Left lung (tissue), 10 donors: ENCODE measurements around the gene GBX1. TPM values are rescaled to one million over a fixed set of nuclear protein-coding genes. Genes with fewer than 3 reads are reported as not detected.

Experiments used
- ATAC-seq: fragments of 200-7000 bp; cut with Tn5 transposase; one replicate; pipeline ENCODE4 v1.9.1; 2020; ENCODE audit warnings: moderate library complexity
- DNase-seq, 4 donors: peaks; one replicate each; pipeline ENCODE4 v3.0.0-alpha.2; 2013 to 2020
- H3K27ac ChIP-seq, 2 donors: fragments of 200-600 bp; sonication (generic) in 1 of 2; one replicate each; pipeline versions ENCODE4 v1.5.0 to v1.8.0; 2020 to 2021
- H3K27me3 ChIP-seq, 2 donors: fragments of 200-600 bp; sonication (generic) in 1 of 2; one replicate each; pipeline versions ENCODE4 v1.5.0 to v1.8.0; 2020 to 2021
- H3K36me3 ChIP-seq, 2 donors: fragments of 200-600 bp; sonication (generic) in 1 of 2; one replicate each; pipeline versions ENCODE4 v1.5.0 to v1.8.0; 2020 to 2021
- H3K4me1 ChIP-seq, 2 donors: fragments of 200-600 bp; one replicate each; pipeline ENCODE4 v1.8.0; 2021
- H3K4me3 ChIP-seq, 2 donors: fragments of 200-600 bp; sonication (generic) in 1 of 2; one replicate each; pipeline versions ENCODE4 v1.5.0 to v1.8.0; 2020 to 2021; ENCODE audit warnings: mild to moderate bottlenecking in 1 of 2
- H3K9me3 ChIP-seq, 2 donors: fragments of 200-600 bp; sonication (generic) in 1 of 2; one replicate each; pipeline versions ENCODE4 v1.5.0 to v1.8.0; 2020 to 2021
- intact Hi-C, 2 donors: fragments of 100-400 bp; cut with DNase I; formaldehyde crosslinking; loops; one replicate each; pipeline versions ENCODE4 v1.11.2 to v1.14.2; 2022
- polyA plus RNA-seq, 6 donors: library from polyadenylated mRNA; unstranded; fragments of 120-200 nt; gene quantifications; one replicate each; pipeline ENCODE4 v1.2.1, GENCODE V29; 2013; ENCODE audit not compliant: insufficient read length in 6 of 6
- total RNA-seq, 2 donors: library from RNA; stranded (reverse); fragmentation: NEBNext Ultra II Directional; extraction: Animal tissue kit (Norgen Biotek cat#: 25700); gene quantifications; one replicate each; pipeline ENCODE4 v1.2.1, GENCODE V29; 2021
- TF ChIP-seq, protein P1 (sequence below), 2 donors: fragments of 200-600 bp; sonication (generic) in 1 of 2; IDR thresholded peaks; one replicate each; pipeline versions ENCODE4 v1.5.0 to v1.8.0; 2021; ENCODE audit warnings: antibody characterized with exemption in 2 of 2
- donor health status: DM: no; HTN: yes; CAD: no.
- donor health status: DM: no; HTN: no; CAD: no.

GBX1 gene
- total and polyA plus RNA-seq, 8 donors: 0.24 to 0.42 (median 0.28) TPM; not detected in 5

DNA sequence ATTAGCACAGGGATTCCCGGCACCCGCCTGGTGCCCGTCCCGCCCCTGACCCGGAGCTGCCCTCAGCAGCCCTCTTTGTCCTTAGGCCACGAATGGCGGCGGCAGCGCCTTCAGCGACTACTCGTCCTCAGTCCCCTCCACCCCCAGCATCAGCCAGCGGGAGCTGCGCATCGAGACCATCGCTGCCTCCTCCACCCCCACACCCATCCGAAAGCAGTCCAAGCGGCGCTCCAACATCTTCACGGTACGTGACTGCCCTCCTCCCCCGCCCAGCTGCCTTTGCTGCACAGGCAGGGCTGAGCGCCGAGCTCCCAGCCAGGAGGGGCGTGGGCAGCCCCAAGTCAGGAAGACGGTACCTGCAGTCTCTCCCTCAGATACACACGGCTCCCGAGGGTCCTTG is 47.6 kb downstream of the GBX1 start:
- H3K36me3 ChIP-seq: peaks cover 0 to 83% of the 10 kb centered on the region in 2 donors
- no peaks in the 10 kb centered on the region for H3K9me3 ChIP-seq
- TF ChIP-seq, protein P1, sequence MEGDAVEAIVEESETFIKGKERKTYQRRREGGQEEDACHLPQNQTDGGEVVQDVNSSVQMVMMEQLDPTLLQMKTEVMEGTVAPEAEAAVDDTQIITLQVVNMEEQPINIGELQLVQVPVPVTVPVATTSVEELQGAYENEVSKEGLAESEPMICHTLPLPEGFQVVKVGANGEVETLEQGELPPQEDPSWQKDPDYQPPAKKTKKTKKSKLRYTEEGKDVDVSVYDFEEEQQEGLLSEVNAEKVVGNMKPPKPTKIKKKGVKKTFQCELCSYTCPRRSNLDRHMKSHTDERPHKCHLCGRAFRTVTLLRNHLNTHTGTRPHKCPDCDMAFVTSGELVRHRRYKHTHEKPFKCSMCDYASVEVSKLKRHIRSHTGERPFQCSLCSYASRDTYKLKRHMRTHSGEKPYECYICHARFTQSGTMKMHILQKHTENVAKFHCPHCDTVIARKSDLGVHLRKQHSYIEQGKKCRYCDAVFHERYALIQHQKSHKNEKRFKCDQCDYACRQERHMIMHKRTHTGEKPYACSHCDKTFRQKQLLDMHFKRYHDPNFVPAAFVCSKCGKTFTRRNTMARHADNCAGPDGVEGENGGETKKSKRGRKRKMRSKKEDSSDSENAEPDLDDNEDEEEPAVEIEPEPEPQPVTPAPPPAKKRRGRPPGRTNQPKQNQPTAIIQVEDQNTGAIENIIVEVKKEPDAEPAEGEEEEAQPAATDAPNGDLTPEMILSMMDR (IDR thresholded peaks at IDR 0.05): no peak
- no peak overlapping the region for H3K27ac ChIP-seq
- H3K4me1 ChIP-seq: peaks cover 0 to 18% of the 10 kb centered on the region in 2 donors
- H3K27me3 ChIP-seq: no peaks in the 10 kb centered on the region
- intact Hi-C loops: loop anchor here in 1 of 2 donors (5.0 to 10.0 kb wide), 2 partner anchors 182 to 225 kb away; no protein-coding TSS in a partner anchor
- peak in 1 of 4 donors; percentile 82 for DNase-seq
- no peak for ATAC-seq
- H3K4me3 ChIP-seq: no peak overlapping the region

- DNase-seq (peak in 1 of 4 donors; percentile 65), ATAC-seq (no peak)
- H3K27me3 ChIP-seq: peaks cover 0 to 5% of the 10 kb centered on the region in 2 donors
- TF ChIP-seq, protein P1 (IDR thresholded peaks at IDR 0.05): no peak
- peaks cover 0 to 74% of the 10 kb centered on the region in 2 donors for H3K36me3 ChIP-seq
- intact Hi-C loops: loop anchor here in 1 of 2 donors (10.0 kb wide), 1 partner anchor 224 kb away; no protein-coding TSS in a partner anchor
- no peaks in the 10 kb centered on the region for H3K9me3 ChIP-seq
- peaks cover 0 to 19% of the 10 kb centered on the region in 2 donors for H3K4me1 ChIP-seq
- H3K4me3 ChIP-seq: no peak overlapping the region
- no peak overlapping the region for H3K27ac ChIP-seq
Observed at GRCh38 chr7:151119055-151119415, 48.5 kb downstream of the GBX1 start.

DNA sequence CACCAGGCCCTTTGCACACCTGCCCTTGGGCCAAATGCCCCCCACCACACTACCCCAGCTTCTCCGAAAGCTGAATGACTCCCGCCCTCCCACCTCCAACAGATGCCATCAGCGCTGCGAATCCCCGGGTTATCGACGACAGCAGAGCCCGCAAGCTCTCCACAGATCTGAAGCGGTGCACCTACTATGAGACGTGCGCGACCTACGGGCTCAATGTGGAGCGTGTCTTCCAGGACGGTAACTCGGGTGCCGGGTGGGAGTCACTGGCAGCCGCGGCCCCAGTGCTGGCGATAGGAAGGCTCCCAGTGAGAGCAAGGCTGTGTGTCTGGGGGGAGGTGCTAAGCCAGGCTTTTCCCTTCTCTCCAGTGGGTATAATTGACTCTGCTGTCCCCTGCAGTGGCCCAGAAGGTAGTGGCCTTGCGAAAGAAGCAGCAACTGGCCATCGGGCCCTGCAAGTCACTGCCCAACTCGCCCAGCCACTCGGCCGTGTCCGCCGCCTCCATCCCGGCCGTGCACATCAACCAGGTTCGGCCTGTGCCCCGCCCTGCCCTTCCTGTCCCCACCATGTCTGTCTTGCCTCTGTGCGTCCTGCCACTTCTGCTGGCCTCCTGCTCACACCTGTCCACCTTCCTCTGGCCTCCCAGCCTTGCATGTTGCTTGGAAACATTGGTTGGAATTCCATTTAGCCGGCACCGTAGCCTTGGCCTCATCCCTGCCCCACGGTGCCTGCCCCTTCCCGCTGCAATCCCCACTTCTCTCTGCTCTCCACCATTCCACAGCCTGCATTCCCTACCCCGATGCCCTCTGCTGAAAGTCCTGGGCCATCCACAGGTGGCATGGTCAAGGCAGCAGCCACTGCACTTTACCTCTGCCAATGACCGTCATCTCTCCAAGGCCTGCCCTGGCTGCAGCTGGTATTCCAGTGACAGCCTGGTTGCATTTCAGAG is 49.1 kb downstream of the GBX1 start:
- Histone ChIP-seq H3K4me1 (peaks cover 0 to 21% of the 10 kb centered on the region in 2 donors), H3K9me3 (no peaks in the 10 kb centered on the region), H3K4me3 (no peak overlapping the region), H3K27ac (no peak overlapping the region), H3K27me3 (peaks cover 0 to 5% of the 10 kb centered on the region in 2 donors), H3K36me3 (peaks cover 0 to 68% of the 10 kb centered on the region in 2 donors)
- intact Hi-C loops: loop anchor here in 1 of 2 donors (10.0 kb wide), 1 partner anchor 224 kb away; no protein-coding TSS in a partner anchor
- ATAC-seq (no peak), DNase-seq (peak in 1 of 4 donors; percentile 63)
- TF ChIP-seq, protein P1 (IDR thresholded peaks at IDR 0.05): no peak

DNA sequence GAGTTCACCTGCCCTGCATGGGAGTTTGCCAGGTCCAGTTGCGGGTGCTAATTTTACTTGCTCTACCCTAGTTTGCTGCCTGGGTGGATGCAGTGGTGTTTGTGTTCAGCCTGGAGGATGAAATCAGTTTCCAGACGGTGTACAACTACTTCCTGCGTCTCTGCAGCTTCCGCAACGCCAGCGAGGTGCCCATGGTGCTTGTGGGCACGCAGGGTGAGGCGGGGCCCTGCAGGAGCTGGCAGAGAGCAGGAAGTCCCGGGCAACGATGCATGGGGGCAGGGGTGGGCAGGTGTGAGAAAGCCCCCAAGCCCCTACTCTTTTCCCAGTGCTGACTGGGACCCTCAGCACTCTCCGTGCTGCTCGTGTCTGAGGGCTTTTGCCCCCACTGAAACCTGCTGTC is 49.9 kb downstream of the GBX1 start:
- Histone ChIP-seq H3K9me3 (no peaks in the 10 kb centered on the region), H3K4me3 (peak overlapping the region in 1 of 2 donors; percentile 40), H3K36me3 (peaks cover 0 to 59% of the 10 kb centered on the region in 2 donors), H3K4me1 (peaks cover 0 to 25% of the 10 kb centered on the region in 2 donors), H3K27me3 (peaks cover 0 to 5% of the 10 kb centered on the region in 2 donors), H3K27ac (no peak overlapping the region)
- TF ChIP-seq, protein P1 (IDR thresholded peaks at IDR 0.05): no peak
- ATAC-seq (no peak), DNase-seq (peak in 1 of 4 donors; percentile 73)
- intact Hi-C loops: loop anchor here in 1 of 2 donors (10.0 kb wide), 1 partner anchor 223 kb away; no protein-coding TSS in a partner anchor
